Muscle layer of colon (tissue), 2 donors: ENCODE data around the gene PSMB8.
A peak's percentile ranks its signal among the peaks of the same experiment; 100 is the strongest.
"Not testable (repeated sequence)": the region's sequence is repeated elsewhere in the genome, so short reads cannot be mapped to it uniquely, and the experiment has no call there.

ENCODE experiments used
- H3K27ac ChIP-seq: one replicate; pipeline ENCODE4 v1.7.0; 2013; ENCODE audit warnings: low read depth, mild to moderate bottlenecking, low read length, moderate library complexity
- H3K27me3 ChIP-seq, 2 donors: one replicate each; pipeline ENCODE4 v1.7.0; 2013; ENCODE audit warnings: low read length in 2 of 2, mild to moderate bottlenecking in 2 of 2; ENCODE audit not compliant: insufficient read depth in 2 of 2, control insufficient read depth in 1 of 2
- H3K36me3 ChIP-seq: one replicate; pipeline ENCODE4 v1.7.0; 2013; ENCODE audit warnings: mild to moderate bottlenecking, low read length; ENCODE audit not compliant: insufficient read depth
- H3K4me1 ChIP-seq: one replicate; pipeline ENCODE4 v1.7.0; 2013; ENCODE audit warnings: mild to moderate bottlenecking, low read length; ENCODE audit not compliant: insufficient read depth
- H3K4me3 ChIP-seq, 2 donors: one replicate each; pipeline ENCODE4 v1.7.0; 2013; ENCODE audit warnings: low read length in 2 of 2, low read depth in 1 of 2, mild to moderate bottlenecking in 1 of 2, moderate library complexity in 1 of 2
- H3K9ac ChIP-seq: one replicate; pipeline ENCODE4 v1.7.0; 2013; ENCODE audit warnings: low read length
- H3K9me3 ChIP-seq: one replicate; pipeline ENCODE4 v1.7.0; 2013; ENCODE audit warnings: mild to moderate bottlenecking, low read length
- donor health status: abdominal sarcoma.
- donor health status: Adenocarcinoma of cecum.

The PSMB8 gene

GRCh38 chr6:32809171-32809570 lies 34.7 kb downstream of the PSMB8 start:
- H3K36me3 ChIP-seq: no peaks in the 10 kb centered on the region

GRCh38 chr6:32807020-32807580 lies 36.7 kb downstream of the PSMB8 start:
- Histone ChIP-seq H3K27ac (no peak overlapping the region), H3K9ac (no peak overlapping the region), H3K27me3 (peaks cover 0 to 10% of the 10 kb centered on the region in 2 donors)

More at GRCh38 chr6:32809171-32809570, 34.7 kb downstream of the PSMB8 start:
- Histone ChIP-seq H3K27me3 (peaks cover 0 to 10% of the 10 kb centered on the region in 2 donors), H3K9ac (no peak overlapping the region), H3K27ac (no peak overlapping the region), H3K4me3 (no peak overlapping the region), H3K4me1 (no peaks in the 10 kb centered on the region), H3K9me3 (no peaks in the 10 kb centered on the region)

GRCh38 chr6:32805404-32805803 lies 38.4 kb downstream of the PSMB8 start:
- not testable (repeated sequence) for H3K4me1 ChIP-seq, H3K9me3 ChIP-seq, H3K9ac ChIP-seq, H3K27ac ChIP-seq, H3K27me3 ChIP-seq, H3K36me3 ChIP-seq, H3K4me3 ChIP-seq

More at GRCh38 chr6:32807020-32807580, 36.7 kb downstream of the PSMB8 start:
- Histone ChIP-seq H3K4me3 (no peak overlapping the region), H3K4me1 (no peaks in the 10 kb centered on the region), H3K9me3 (no peaks in the 10 kb centered on the region), H3K36me3 (no peaks in the 10 kb centered on the region)

- no peak overlapping the region for H3K9ac ChIP-seq
- H3K4me3 ChIP-seq: no peak overlapping the region
- H3K27me3 ChIP-seq: peaks cover 0 to 10% of the 10 kb centered on the region in 2 donors
- no peaks in the 10 kb centered on the region for H3K9me3 ChIP-seq
- no peaks in the 10 kb centered on the region for H3K36me3 ChIP-seq
- no peaks in the 10 kb centered on the region for H3K4me1 ChIP-seq
- H3K27ac ChIP-seq: no peak overlapping the region
Measured at GRCh38 chr6:32803416-32803815, 40.4 kb downstream of the PSMB8 start.

- no peaks in the 10 kb centered on the region for H3K9me3 ChIP-seq
- no peaks in the 10 kb centered on the region for H3K27me3 ChIP-seq
- no peak overlapping the region for H3K4me3 ChIP-seq
- H3K9ac ChIP-seq: no peak overlapping the region
- no peaks in the 10 kb centered on the region for H3K36me3 ChIP-seq
- H3K4me1 ChIP-seq: no peaks in the 10 kb centered on the region
- no peak overlapping the region for H3K27ac ChIP-seq
Measured at GRCh38 chr6:32799740-32800139, 44.1 kb downstream of the PSMB8 start.

- Histone ChIP-seq H3K4me3 (no peak overlapping the region), H3K27me3 (no peaks in the 10 kb centered on the region), H3K9me3 (no peaks in the 10 kb centered on the region)
Measured at GRCh38 chr6:32799168-32799567, 44.7 kb downstream of the PSMB8 start.

GRCh38 chr6:32796848-32797776 lies 46.7 kb downstream of the PSMB8 start:
- Histone ChIP-seq H3K27ac (peak overlapping the region; percentile 1), H3K9ac (no peak overlapping the region), H3K27me3 (no peaks in the 10 kb centered on the region)

More at GRCh38 chr6:32799168-32799567, 44.7 kb downstream of the PSMB8 start:
- no peaks in the 10 kb centered on the region for H3K36me3 ChIP-seq
- H3K27ac ChIP-seq: no peak overlapping the region
- H3K4me1 ChIP-seq: no peaks in the 10 kb centered on the region
- H3K9ac ChIP-seq: no peak overlapping the region

GRCh38 chr6:32794510-32794909 lies 49.3 kb downstream of the PSMB8 start:
- no peaks in the 10 kb centered on the region for H3K36me3 ChIP-seq
- no peaks in the 10 kb centered on the region for H3K4me1 ChIP-seq
- no peak overlapping the region for H3K27ac ChIP-seq
- H3K9ac ChIP-seq: no peak overlapping the region
- peaks cover 0 to 4% of the 10 kb centered on the region in 2 donors for H3K27me3 ChIP-seq
- no peaks in the 10 kb centered on the region for H3K9me3 ChIP-seq
- H3K4me3 ChIP-seq: no peak overlapping the region

More at GRCh38 chr6:32796848-32797776, 46.7 kb downstream of the PSMB8 start:
- Histone ChIP-seq H3K4me1 (no peaks in the 10 kb centered on the region), H3K4me3 (peak overlapping the region in 1 of 2 donors; percentile 23), H3K9me3 (no peaks in the 10 kb centered on the region), H3K36me3 (no peaks in the 10 kb centered on the region)

- H3K4me3 ChIP-seq: no peak overlapping the region
- H3K4me1 ChIP-seq: no peaks in the 10 kb centered on the region
- no peak overlapping the region for H3K27ac ChIP-seq
- H3K27me3 ChIP-seq: peaks cover 0 to 4% of the 10 kb centered on the region in 2 donors
- H3K36me3 ChIP-seq: no peaks in the 10 kb centered on the region
- H3K9ac ChIP-seq: no peak overlapping the region
- no peaks in the 10 kb centered on the region for H3K9me3 ChIP-seq
Measured at GRCh38 chr6:32792901-32793435, 50.9 kb downstream of the PSMB8 start.
